ENCODE results near the gene TOMM20L. TPM values are rescaled to one million over a fixed set of nuclear protein-coding genes. Genes with fewer than 3 reads are reported as not detected.

The TOMM20L gene
- total and polyA plus RNA-seq, 3 donors from 2014 or later = 9.8 to 33.1 (median 22.7) TPM

- no peak overlapping the region for H3K27ac ChIP-seq
- no peak for DNase-seq
- no peak overlapping the region for H3K4me3 ChIP-seq
- H3K27me3 ChIP-seq = no peaks in the 10 kb centered on the region
- H3K4me1 ChIP-seq = no peaks in the 10 kb centered on the region
- no peaks in the 10 kb centered on the region for H3K9me3 ChIP-seq
- TF ChIP-seq, protein P1, sequence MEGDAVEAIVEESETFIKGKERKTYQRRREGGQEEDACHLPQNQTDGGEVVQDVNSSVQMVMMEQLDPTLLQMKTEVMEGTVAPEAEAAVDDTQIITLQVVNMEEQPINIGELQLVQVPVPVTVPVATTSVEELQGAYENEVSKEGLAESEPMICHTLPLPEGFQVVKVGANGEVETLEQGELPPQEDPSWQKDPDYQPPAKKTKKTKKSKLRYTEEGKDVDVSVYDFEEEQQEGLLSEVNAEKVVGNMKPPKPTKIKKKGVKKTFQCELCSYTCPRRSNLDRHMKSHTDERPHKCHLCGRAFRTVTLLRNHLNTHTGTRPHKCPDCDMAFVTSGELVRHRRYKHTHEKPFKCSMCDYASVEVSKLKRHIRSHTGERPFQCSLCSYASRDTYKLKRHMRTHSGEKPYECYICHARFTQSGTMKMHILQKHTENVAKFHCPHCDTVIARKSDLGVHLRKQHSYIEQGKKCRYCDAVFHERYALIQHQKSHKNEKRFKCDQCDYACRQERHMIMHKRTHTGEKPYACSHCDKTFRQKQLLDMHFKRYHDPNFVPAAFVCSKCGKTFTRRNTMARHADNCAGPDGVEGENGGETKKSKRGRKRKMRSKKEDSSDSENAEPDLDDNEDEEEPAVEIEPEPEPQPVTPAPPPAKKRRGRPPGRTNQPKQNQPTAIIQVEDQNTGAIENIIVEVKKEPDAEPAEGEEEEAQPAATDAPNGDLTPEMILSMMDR (IDR thresholded peaks at IDR 0.05) = no peak
- TF ChIP-seq POLR2A (IDR thresholded peaks at IDR 0.05) = no peak
- intact Hi-C loops (cut with DNase I; ENCODE audit: low total_unique reads) = no loop called here
- WGBS, 2 donors = 83 to 95% methylated on average over 5 of the region's 5 CpGs
- no peaks in the 10 kb centered on the region for H3K36me3 ChIP-seq (ENCODE audit: low read depth, missing control alignments)
Observed at GRCh38 chr14:58439476-58439875, 43.7 kb downstream of the TOMM20L start.

- H3K36me3 ChIP-seq (ENCODE audit: low read depth, missing control alignments) = no peaks in the 10 kb centered on the region
- H3K4me3 ChIP-seq = no peak overlapping the region
- H3K9me3 ChIP-seq = no peaks in the 10 kb centered on the region
- no peaks in the 10 kb centered on the region for H3K27me3 ChIP-seq
- DNase-seq = no peak
- no peaks in the 10 kb centered on the region for H3K4me1 ChIP-seq
- no peak overlapping the region for H3K27ac ChIP-seq
- intact Hi-C loops (cut with DNase I; ENCODE audit: low total_unique reads) = no loop called here
- TF ChIP-seq POLR2A (IDR thresholded peaks at IDR 0.05) = no peak
- TF ChIP-seq, protein P1 (IDR thresholded peaks at IDR 0.05) = no peak
- 78 to 92% methylated on average over 5 of the region's 5 CpGs for WGBS, 2 donors
Observed at GRCh38 chr14:58444627-58445026, 48.9 kb downstream of the TOMM20L start.

GRCh38 chr14:58455593-58456265, 60.0 kb downstream of the TOMM20L start:
- Histone ChIP-seq H3K9me3 (no peaks in the 10 kb centered on the region), H3K27me3 (no peaks in the 10 kb centered on the region), H3K36me3 (ENCODE audit: low read depth, missing control alignments) (no peaks in the 10 kb centered on the region), H3K4me1 (no peaks in the 10 kb centered on the region), H3K27ac (no peak overlapping the region), H3K4me3 (no peak overlapping the region)
- intact Hi-C loops (cut with DNase I; ENCODE audit: low total_unique reads) = no loop called here
- no peak for DNase-seq
- WGBS, 2 donors = 86 to 95% methylated on average over 9 of the region's 9 CpGs
- TF ChIP-seq, protein P1 (IDR thresholded peaks at IDR 0.05) = no peak
- TF ChIP-seq POLR2A (IDR thresholded peaks at IDR 0.05) = no peak

Small RNAs within 50 kb of the gene (small RNA-seq; reads per million reads assigned to genes)
- 0 reads per million in 2 donors for gene RF00019

Other genes starting within 250 kb of the TOMM20L start
- gene ARMH4, start 243.7 kb upstream of the TOMM20L start, total RNA-seq = 10 to 100 TPM; 38.7 to 65.8 TPM
- 13.5 TPM for gene ARMH4, start 243.7 kb upstream of the TOMM20L start, polyA plus RNA-seq (ENCODE audit: insufficient read depth, low read depth, low replicate concordance)
- 10 to 100 TPM; 53.0 to 68.0 TPM for gene ACTR10, start 195.8 kb upstream of the TOMM20L start, total RNA-seq
- gene ACTR10, start 195.8 kb upstream of the TOMM20L start, polyA plus RNA-seq (ENCODE audit: insufficient read depth, low read depth, low replicate concordance) = 87.2 TPM
- gene PSMA3, start 151.1 kb upstream of the TOMM20L start, total RNA-seq = 10 to 100 TPM; 87.6 to 88.7 TPM
- gene PSMA3, start 151.1 kb upstream of the TOMM20L start, polyA plus RNA-seq (ENCODE audit: insufficient read depth, low read depth, low replicate concordance) = 84.0 TPM
- gene ARID4A, start 97.4 kb upstream of the TOMM20L start, total RNA-seq = 10 to 100 TPM; 26.9 to 29.3 TPM
- gene ARID4A, start 97.4 kb upstream of the TOMM20L start, polyA plus RNA-seq (ENCODE audit: insufficient read depth, low read depth, low replicate concordance) = 3.1 TPM
- gene TIMM9, start 31.6 kb downstream of the TOMM20L start, total RNA-seq = 10 to 100 TPM; 33.8 to 37.0 TPM
- gene TIMM9, start 31.6 kb downstream of the TOMM20L start, polyA plus RNA-seq (ENCODE audit: insufficient read depth, low read depth, low replicate concordance) = 56.9 TPM
- gene KIAA0586, start 31.8 kb downstream of the TOMM20L start, total RNA-seq = 10 to 100 TPM; 46.2 to 62.0 TPM
- 38.7 TPM for gene KIAA0586, start 31.8 kb downstream of the TOMM20L start, polyA plus RNA-seq (ENCODE audit: insufficient read depth, low read depth, low replicate concordance)
- 10 to 100 TPM; 24.0 to 25.0 TPM for gene DACT1, start 242.0 kb downstream of the TOMM20L start, total RNA-seq
- gene DACT1, start 242.0 kb downstream of the TOMM20L start, polyA plus RNA-seq (ENCODE audit: insufficient read depth, low read depth, low replicate concordance) = 21.7 TPM

Measured in testis (tissue), 3 donors.